Smooth muscle cell (in vitro differentiated cells): ENCODE results near the gene N4BP2L1. TPM values are rescaled to one million over a fixed set of nuclear protein-coding genes. Genes with fewer than 3 reads are reported as not detected.
"Not testable (repeated sequence)": the region's sequence is repeated elsewhere in the genome, so short reads cannot be mapped to it uniquely, and the experiment has no call there.

Source experiments
- DNase-seq: peaks from one replicate; lab custom pipeline; 2025; ENCODE audit not compliant: unreplicated experiment; lab: John Stamatoyannopoulos, UW
- H2AFZ ChIP-seq: fragments of 200-600 bp; sonication (generic); 2 replicates; pipeline ENCODE4 v1.6.0; 2016; ENCODE audit warnings: antibody characterized with exemption, low read depth, mild to moderate bottlenecking
- H3F3A ChIP-seq: fragments of 200-600 bp; sonication (generic); 2 replicates; pipeline ENCODE4 v1.6.0; 2017; ENCODE audit warnings: antibody characterized with exemption, low read depth
- H3K27ac ChIP-seq: fragments of 200-600 bp; sonication (generic); 2 replicates; pipeline ENCODE4 v1.5.1; 2016; ENCODE audit warnings: low read depth, mild to moderate bottlenecking
- H3K27me3 ChIP-seq: fragments of 200-600 bp; sonication (generic); 2 replicates; pipeline ENCODE4 v1.6.1; 2016; ENCODE audit warnings: low read depth, mild to moderate bottlenecking
- H3K36me3 ChIP-seq: fragments of 200-600 bp; sonication (generic); 2 replicates; pipeline ENCODE4 v1.5.1; 2016; ENCODE audit warnings: low read depth
- H3K4me1 ChIP-seq: fragments of 200-600 bp; sonication (generic); 2 replicates; pipeline ENCODE4 v1.5.1; 2016; ENCODE audit warnings: low read depth
- H3K4me2 ChIP-seq: fragments of 200-600 bp; sonication (generic); 2 replicates; pipeline ENCODE4 v1.6.0; 2016; ENCODE audit warnings: mild to moderate bottlenecking
- H3K4me3 ChIP-seq: fragments of 200-600 bp; sonication (generic); 2 replicates; pipeline ENCODE4 v1.5.1; 2016; ENCODE audit warnings: mild to moderate bottlenecking
- H3K79me2 ChIP-seq: fragments of 200-600 bp; sonication (generic); 2 replicates; pipeline ENCODE4 v1.6.0; 2016; ENCODE audit warnings: low read depth, mild to moderate bottlenecking
- H3K9ac ChIP-seq: fragments of 200-600 bp; sonication (generic); 2 replicates; pipeline ENCODE4 v1.6.0; 2016; ENCODE audit warnings: low read depth
- H3K9me3 ChIP-seq: fragments of 200-600 bp; sonication (generic); replicated peaks from 2 replicates; pipeline ENCODE4 v1.5.1; 2016; ENCODE audit warnings: low read depth
- H4K20me1 ChIP-seq: fragments of 200-600 bp; sonication (generic); 2 replicates; pipeline ENCODE4 v1.6.0; 2016; ENCODE audit warnings: low read depth
- CTCF ChIP-seq: fragments of 200-600 bp; sonication (generic); IDR thresholded peaks from 2 replicates; pipeline ENCODE4 v1.5.1; 2017; ENCODE audit warnings: borderline replicate concordance, mild to moderate bottlenecking, antibody characterized with exemption; ENCODE audit not compliant: insufficient read depth, poor library complexity, severe bottlenecking
- WGBS: methylation state at CpG from one replicate; pipeline ENCODE4 v1.1.7; 2016; ENCODE audit warnings: low lambda C conversion rate; 5-methylcytosine and 5-hydroxymethylcytosine counted together
- polyA plus RNA-seq: library from polyadenylated mRNA; unstranded; fragments of >200 nt; fragmentation: Nextera tagmentation; extraction: Ambion mirVana; gene quantifications from 2 replicates; pipeline ENCODE4 v1.2.1, GENCODE V29; 2016
- small RNA-seq: library from RNA; depleted of rRNA; stranded (forward); fragments of <200 nt; gene quantifications from one replicate; pipeline ENCODE3, GENCODE V24; 2014
- total RNA-seq: library from RNA; depleted of rRNA; stranded (reverse); fragments of >200 nt; gene quantifications from 2 replicates; pipeline ENCODE4 v1.2.3, GENCODE V29; 2014

N4BP2L1 gene
- total and polyA plus RNA-seq, 2 experiments from 2014 or later, result 0.64 to 0.99 TPM

GRCh38 chr13:32362574-32362973 is 65.4 kb downstream of the N4BP2L1 start:
- Histone ChIP-seq H2AFZ (no peak overlapping the region), H3K9me3 (no peaks in the 10 kb centered on the region), H3K27me3 (no peaks in the 10 kb centered on the region), H3K79me2 (no peaks in the 10 kb centered on the region), H4K20me1 (no peaks in the 10 kb centered on the region), H3F3A (no peaks in the 10 kb centered on the region), H3K4me1 (no peaks in the 10 kb centered on the region), H3K4me3 (no peak overlapping the region), H3K4me2 (no peak overlapping the region), H3K36me3 (no peaks in the 10 kb centered on the region), H3K9ac (no peak overlapping the region), H3K27ac (no peak overlapping the region)
- WGBS, result 87% methylated on average over 2 of the region's 2 CpGs
- no peak for DNase-seq
- TF ChIP-seq CTCF, result no peak

- whole genome bisulfite sequencing, result 98% methylated on average over 8 of the region's 8 CpGs
- not testable (repeated sequence) for H2AFZ ChIP-seq, H3K9ac ChIP-seq, H3K9me3 ChIP-seq, H3K79me2 ChIP-seq, H3K36me3 ChIP-seq, H4K20me1 ChIP-seq, H3K4me1 ChIP-seq, H3K27me3 ChIP-seq, H3F3A ChIP-seq, H3K4me2 ChIP-seq, H3K27ac ChIP-seq, H3K4me3 ChIP-seq, DNase-seq
Observed at GRCh38 chr13:32355935-32356334, 72.0 kb downstream of the N4BP2L1 start.

- DNase-seq, result no peak
- 100% methylated on average over 1 of the region's 1 CpG for WGBS
- H3K27ac ChIP-seq, result no peak overlapping the region
- H2AFZ ChIP-seq, result no peak overlapping the region
- H3K36me3 ChIP-seq, result no peaks in the 10 kb centered on the region
- no peaks in the 10 kb centered on the region for H3F3A ChIP-seq
- no peak overlapping the region for H3K9ac ChIP-seq
- no peak overlapping the region for H3K4me2 ChIP-seq
- H3K4me1 ChIP-seq, result no peaks in the 10 kb centered on the region
- TF ChIP-seq CTCF, result no peak
- no peaks in the 10 kb centered on the region for H3K27me3 ChIP-seq
- H3K79me2 ChIP-seq, result no peaks in the 10 kb centered on the region
- H3K4me3 ChIP-seq, result no peak overlapping the region
- H4K20me1 ChIP-seq, result no peaks in the 10 kb centered on the region
- H3K9me3 ChIP-seq, result no peaks in the 10 kb centered on the region
Observed at GRCh38 chr13:32354040-32354439, 73.9 kb downstream of the N4BP2L1 start.

- H3K27me3 ChIP-seq, H3K4me1 ChIP-seq, H3K36me3 ChIP-seq, H4K20me1 ChIP-seq, H3K27ac ChIP-seq, H3K4me2 ChIP-seq, H3K9ac ChIP-seq, H2AFZ ChIP-seq, H3K79me2 ChIP-seq, H3K4me3 ChIP-seq, H3F3A ChIP-seq, H3K9me3 ChIP-seq, DNase-seq: not testable (repeated sequence)
- 95% methylated on average over 15 of the region's 15 CpGs for WGBS
Observed at GRCh38 chr13:32350839-32351441, 77.0 kb downstream of the N4BP2L1 start.

Small RNA genes within 50 kb of the gene (small RNA-seq; reads per million reads assigned to genes)
- gene RF00190, result not detected

Other genes starting within 250 kb of the N4BP2L1 start
- not detected in 2 replicates for gene ZAR1L, start 112.8 kb downstream of the N4BP2L1 start, total RNA-seq
- 0.26 TPM in 1 of 2 replicates, not detected in the other for gene ZAR1L, start 112.8 kb downstream of the N4BP2L1 start, polyA plus RNA-seq
- gene BRCA2, start 112.6 kb downstream of the N4BP2L1 start, total RNA-seq, result 4.3 and 4.4 TPM in 2 replicates
- 1.7 and 3.2 TPM in 2 replicates for gene BRCA2, start 112.6 kb downstream of the N4BP2L1 start, polyA plus RNA-seq
- gene N4BP2L2, start 110.7 kb upstream of the N4BP2L1 start, total RNA-seq, result 96.0 and 110 TPM in 2 replicates
- gene N4BP2L2, start 110.7 kb upstream of the N4BP2L1 start, polyA plus RNA-seq, result 51.3 and 72.1 TPM in 2 replicates
- 38.9 and 61.7 TPM in 2 replicates for gene PDS5B, start 158.3 kb upstream of the N4BP2L1 start, total RNA-seq
- 17.4 and 20.5 TPM in 2 replicates for gene PDS5B, start 158.3 kb upstream of the N4BP2L1 start, polyA plus RNA-seq